A549 (cell line): Measurements from ENCODE around the gene DUSP11. TPM values are rescaled to one million over a fixed set of nuclear protein-coding genes. Genes with fewer than 3 reads are reported as not detected.

Source experiments
- ATAC-seq, 2 experiments: fragments of 200-7000 bp in 1 of 2; fragments of >200 bp in 1 of 2; cut with Nextera tagmentation in 1 of 2; cut with Tn5 transposase in 1 of 2; 3 replicates each; pipeline versions ENCODE4 v1.8.0 to v1.9.1; 2018 to 2020; ENCODE audit warnings: mild to moderate bottlenecking in 1 of 2, moderate library complexity in 1 of 2
- CTCF ChIA-PET: fragments of 300-600 bp; sonication (Branson Sonifier 250); formaldehyde crosslinking; extraction: SDS; loops from one replicate; lab custom pipeline; 2021; ENCODE audit warnings: antibody characterized with exemption, inconsistent platforms; lab: Yijun Ruan, JAX
- POLR2A ChIA-PET: fragments of 350-600 bp; formaldehyde crosslinking; extraction: SDS; loops from one replicate; lab custom pipeline; 2021; ENCODE audit warnings: antibody characterized with exemption, inconsistent platforms; lab: Yijun Ruan, JAX
- DNase-seq, 2 experiments: peaks; one replicate each; pipeline versions ENCODE4 v3.0.0 to v3.0.0-alpha.2; 2011 to 2016; ENCODE audit warnings: low read depth in 1 of 2, low spot score in 1 of 2
- FAIRE-seq: peaks from 2 replicates; lab custom pipeline; 2011; peaks lifted over from hg19 to GRCh38; lab: Jason Lieb, UNC
- H3K27ac ChIP-seq, 2 experiments: fragments of >200 bp; sonication (Bioruptor Twin); formaldehyde crosslinking; 3 replicates each; pipeline ENCODE4 v1.5.1; 2016 to 2017
- H3K4me1 ChIP-seq: fragments of >200 bp; sonication (Bioruptor Twin); formaldehyde crosslinking; 3 replicates; pipeline ENCODE4 v1.6.1; 2016
- H3K4me2 ChIP-seq: fragments of >200 bp; sonication (Bioruptor Twin); formaldehyde crosslinking; 3 replicates; pipeline ENCODE4 v1.6.1; 2016
- H3K4me3 ChIP-seq: fragments of >200 bp; sonication (Bioruptor Twin); formaldehyde crosslinking; 3 replicates; pipeline ENCODE4 v1.5.1; 2016
- H3K9me3 ChIP-seq: fragments of >200 bp; sonication (Bioruptor Twin); formaldehyde crosslinking; 3 replicates; pipeline ENCODE4 v1.6.1; 2016
- BHLHE40 ChIP-seq: IDR thresholded peaks from 2 replicates; pipeline ENCODE4 v1.6.1; 2012; ENCODE audit warnings: low read depth, low read length, inconsistent platforms
- CBX8 ChIP-seq: fragments of 200-600 bp; sonication (generic); IDR thresholded peaks from 2 replicates; pipeline ENCODE4 v1.6.1; 2016
- CHD4 ChIP-seq: fragments of 200-600 bp; sonication (generic); IDR thresholded peaks from 2 replicates; pipeline ENCODE4 v1.6.1; 2016; ENCODE audit warnings: antibody characterized with exemption, mild to moderate bottlenecking, borderline replicate concordance
- CTCF ChIP-seq: fragments of >200 bp; sonication (Bioruptor Twin); formaldehyde crosslinking; IDR thresholded peaks from 3 replicates; pipeline ENCODE4 v1.5.1; 2016
- E2F6 ChIP-seq: IDR thresholded peaks from 2 replicates; pipeline ENCODE4 v1.6.1; 2012; ENCODE audit warnings: low read depth, borderline replicate concordance
- EHF ChIP-seq: fragments of 250-450 bp; sonication (Bioruptor Pico); IDR thresholded peaks from 2 replicates; pipeline ENCODE4 v1.5.0; 2020; ENCODE audit warnings: mild to moderate bottlenecking
- ELK1 ChIP-seq: fragments of 150-350 bp; IDR thresholded peaks from 2 replicates; pipeline ENCODE4 v1.6.1; 2014; ENCODE audit warnings: low read depth, mild to moderate bottlenecking, low read length
- HDAC2 ChIP-seq: fragments of 200-600 bp; sonication (generic); IDR thresholded peaks from 2 replicates; pipeline ENCODE4 v1.6.1; 2016
- HEYL ChIP-seq: fragments of 250-450 bp; sonication (Bioruptor Pico); IDR thresholded peaks from 2 replicates; pipeline ENCODE4 v1.8.0; 2021; ENCODE audit warnings: mild to moderate bottlenecking, moderate library complexity
- HMGXB4 ChIP-seq: fragments of 250-450 bp; sonication (Bioruptor Pico); IDR thresholded peaks from 2 replicates; pipeline ENCODE4 v1.5.0; 2021; ENCODE audit warnings: mild to moderate bottlenecking, moderate library complexity, borderline replicate concordance
- HOXB5 ChIP-seq: fragments of 250-450 bp; sonication (Bioruptor Pico); IDR thresholded peaks from 2 replicates; pipeline ENCODE4 v1.5.0; 2020; ENCODE audit warnings: mild to moderate bottlenecking, moderate library complexity
- JUN ChIP-seq, 2 experiments: fragments of >200 bp; sonication (Bioruptor Twin); formaldehyde crosslinking; IDR thresholded peaks; 2 replicates in 1 of 2; 3 replicates in 1 of 2; pipeline ENCODE4 v1.6.1; 2016 to 2017
- JUNB ChIP-seq: fragments of >200 bp; sonication (Bioruptor Twin); formaldehyde crosslinking; IDR thresholded peaks from 2 replicates; pipeline ENCODE4 v1.6.1; 2016
- MAZ ChIP-seq: fragments of 150-350 bp; IDR thresholded peaks from 2 replicates; pipeline ENCODE4 v1.6.1; 2014; ENCODE audit warnings: antibody characterized with exemption, low read depth, low read length, borderline replicate concordance
- MYC ChIP-seq: IDR thresholded peaks from 2 replicates; pipeline ENCODE4 v1.6.1; 2012; ENCODE audit warnings: mild to moderate bottlenecking, inconsistent platforms, low read length, improper control_type of control experiment, borderline replicate concordance
- NFE2L2 ChIP-seq: fragments of 150-350 bp; conservative IDR thresholded peaks from 2 replicates; pipeline ENCODE4 v1.6.1; 2014; ENCODE audit warnings: low read length
- NPAS2 ChIP-seq: fragments of 250-450 bp; sonication (Bioruptor Pico); IDR thresholded peaks from 2 replicates; pipeline ENCODE4 v1.8.0; 2022; ENCODE audit warnings: mild to moderate bottlenecking, moderate library complexity, borderline replicate concordance
- NR3C1 ChIP-seq: fragments of >200 bp; sonication (Bioruptor Twin); formaldehyde crosslinking; IDR thresholded peaks from 3 replicates; pipeline ENCODE4 v1.6.1; 2017
- POLR2AphosphoS2 ChIP-seq: conservative IDR thresholded peaks from 2 replicates; pipeline ENCODE4 v1.6.1; 2012; ENCODE audit warnings: low read length, improper control_type of control experiment, inconsistent platforms
- RAD21 ChIP-seq, 2 experiments: fragments of >200 bp in 1 of 2; sonication (Bioruptor Twin) in 1 of 2; formaldehyde crosslinking in 1 of 2; IDR thresholded peaks in 1 of 2; conservative IDR thresholded peaks in 1 of 2; 2 replicates in 1 of 2; 3 replicates in 1 of 2; pipeline ENCODE4 v1.6.1; 2012 to 2018; ENCODE audit warnings: inconsistent platforms in 1 of 2
- RARB ChIP-seq: fragments of 250-450 bp; sonication (Bioruptor Pico); IDR thresholded peaks from 2 replicates; pipeline ENCODE4 v1.8.0; 2021; ENCODE audit warnings: mild to moderate bottlenecking, moderate library complexity
- RFX5 ChIP-seq: fragments of 450-650 bp; IDR thresholded peaks from 2 replicates; pipeline ENCODE4 v1.7.1; 2014; ENCODE audit warnings: antibody characterized with exemption, mild to moderate bottlenecking, moderate library complexity
- SMC3 ChIP-seq: fragments of >200 bp; sonication (Bioruptor Twin); formaldehyde crosslinking; IDR thresholded peaks from 3 replicates; pipeline ENCODE4 v1.6.1; 2018; ENCODE audit warnings: inconsistent platforms
- SREBF2 ChIP-seq: fragments of 450-650 bp; IDR thresholded peaks from 2 replicates; pipeline ENCODE4 v1.6.1; 2014; ENCODE audit warnings: mild to moderate bottlenecking, moderate library complexity
- WGBS: methylation state at CpG from one replicate; pipeline ENCODE4 v1.1.6; 2017; ENCODE audit errors: missing lambda C conversion rate; 5-methylcytosine and 5-hydroxymethylcytosine counted together
- polyA plus RNA-seq, 4 experiments: library from polyadenylated mRNA; depleted of rRNA in 3 of 4; stranded (reverse); fragments of >200 nt; fragmentation: RNase III in 1 of 4; extraction: RNeasy Plus Mini Kit Qiagen cat#74134 plus additional on column Dnase treatment in 1 of 4; gene quantifications; 2 replicates in 3 of 4; 3 replicates in 1 of 4; pipeline ENCODE4 v1.2.3, GENCODE V29; 2011 to 2017

The DUSP11 gene
- polyA plus RNA-seq, 2 of the 4 experiments (the other 2 are of a cell fraction) = 26.2 to 54.8 TPM

- POLR2A ChIA-PET = no interaction called here
Measured at GRCh38 chr2:73764945-73765344, 15.0 kb downstream of the DUSP11 start.

GRCh38 chr2:73762571-73762970 is 17.3 kb downstream of the DUSP11 start:
- ChIA-PET POLR2A (no interaction called here), CTCF (no interaction called here)

More at GRCh38 chr2:73764945-73765344, 15.0 kb downstream of the DUSP11 start:
- Histone ChIP-seq H3K4me2 (no peak overlapping the region), H3K27ac (no peak overlapping the region), H3K4me1 (no peaks in the 10 kb centered on the region), H3K4me3 (no peak overlapping the region), H3K9me3 (no peaks in the 10 kb centered on the region)
- FAIRE-seq (no peak), ATAC-seq (no peak), DNase-seq (no peak)
- WGBS = 96% methylated on average over 1 of the region's 1 CpG
- no peak for TF ChIP-seq JUNB
- no peak for TF ChIP-seq CHD4
- no peak for TF ChIP-seq JUN (IDR thresholded peaks at IDR 0.05)
- TF ChIP-seq HOXB5 (CRISPR knock-in tag) = no peak
- TF ChIP-seq EHF (CRISPR knock-in tag) = no peak
- CTCF ChIA-PET = interaction anchor here (0.8 to 1.0 kb wide), 3 partner anchors 9 to 15 kb away, joined by 3 read pairs; partner anchors contain the start of gene DUSP11

GRCh38 chr2:73759904-73760303 is 20.0 kb downstream of the DUSP11 start:
- H3K4me1 ChIP-seq = no peaks in the 10 kb centered on the region
- DNase-seq = no peak
- peaks cover 2% of the 10 kb centered on the region; the same call in 1 of the 3 replicates for H3K9me3 ChIP-seq
- ChIA-PET POLR2A (interaction anchor here (1.8 kb wide), 1 partner anchor 23 kb away, joined by 8 read pairs; the partner anchor contains the start of gene TPRKB), CTCF (interaction anchor here (1.1 to 1.4 kb wide), 4 partner anchors 10 to 502 kb away, joined by 3 to 4 read pairs (median 3); no protein-coding TSS in a partner anchor)
- H3K4me3 ChIP-seq = no peak overlapping the region
- H3K4me2 ChIP-seq = no peak overlapping the region
- 93% methylated on average over 2 of the region's 2 CpGs for WGBS
- FAIRE-seq = no peak
- TF ChIP-seq E2F6 (no peak), NPAS2 (CRISPR knock-in tag) (no peak), RFX5 (no peak), CBX8 (no peak), CTCF (no peak), CHD4 (no peak)
- H3K27ac ChIP-seq = no peak overlapping the region
- ATAC-seq = no peak

More at GRCh38 chr2:73762571-73762970, 17.3 kb downstream of the DUSP11 start:
- Histone ChIP-seq H3K9me3 (no peaks in the 10 kb centered on the region), H3K4me2 (no peak overlapping the region), H3K4me1 (no peaks in the 10 kb centered on the region), H3K4me3 (no peak overlapping the region), H3K27ac (no peak overlapping the region)
- TF ChIP-seq HEYL (CRISPR knock-in tag) = no peak
- WGBS = 26% methylated on average over 1 of the region's 1 CpG
- FAIRE-seq (no peak), DNase-seq (no peak), ATAC-seq (no peak)

- FAIRE-seq = no peak
- 49% methylated on average over 3 of the region's 3 CpGs for WGBS
- Histone ChIP-seq H3K4me3 (no peak overlapping the region), H3K27ac (no peak overlapping the region), H3K4me2 (no peak overlapping the region), H3K9me3 (peaks cover 5% of the 10 kb centered on the region; the same call in 2 of the 3 replicates), H3K4me1 (no peaks in the 10 kb centered on the region)
- DNase-seq = no peak
- ChIA-PET CTCF (interaction anchor here (1.4 kb wide), 2 partner anchors 10 to 502 kb away, joined by 3 to 4 read pairs; no protein-coding TSS in a partner anchor), POLR2A (interaction anchor here (1.8 kb wide), 1 partner anchor 22 kb away, joined by 8 read pairs; the partner anchor contains the start of gene TPRKB)
- TF ChIP-seq HEYL (CRISPR knock-in tag) (no peak), NR3C1 (no peak), HMGXB4 (CRISPR knock-in tag) (no peak), RFX5 (no peak), SREBF2 (no peak), CHD4 (no peak), SMC3 (no peak), MYC (no peak), HDAC2 (no peak), RARB (CRISPR knock-in tag) (no peak), NFE2L2 (no peak), MAZ (no peak), NPAS2 (CRISPR knock-in tag) (no peak), BHLHE40 (no peak), POLR2AphosphoS2 (no peak), ELK1 (no peak), RAD21 (conservative IDR thresholded peaks at IDR 0.05 in 1 of 2, IDR thresholded peaks at IDR 0.05 in 1 of 2) (no peak)
- no peak; a peak in 1 of 6 replicates for ATAC-seq
Measured at GRCh38 chr2:73759285-73759764, 20.6 kb downstream of the DUSP11 start.
